ENCODE results near the gene PROC.

GRCh38 chr2:127408807-127409099 lies 9.5 kb upstream of the PROC start:
- no peak for TF ChIP-seq CTCF (IDR thresholded peaks at IDR 0.05)
- no peak for TF ChIP-seq EP300 (IDR thresholded peaks at IDR 0.05)

Data from esophagus muscularis mucosa (tissue), 3 donors.